Prostate gland (tissue), 2 donors: Measurements from ENCODE around the gene WDR59. TPM values are rescaled to one million over a fixed set of nuclear protein-coding genes. Genes with fewer than 3 reads are reported as not detected.

ENCODE experiments used
- DNase-seq: peaks from one replicate; pipeline ENCODE4 v3.0.0-alpha.2; 2019; ENCODE audit warnings: low spot score
- H3K27ac ChIP-seq, 2 donors: fragments of 200-600 bp; sonication (generic); 2 replicates each; pipeline ENCODE4 v1.5.1; 2017 to 2019
- H3K27me3 ChIP-seq: fragments of 200-600 bp; sonication (generic); replicated peaks from 2 replicates; pipeline ENCODE4 v1.5.1; 2019; ENCODE audit not compliant: insufficient read depth
- H3K36me3 ChIP-seq, 2 donors: fragments of 200-600 bp; sonication (generic); 1 replicate in 1 of 2; 2 replicates in 1 of 2; pipeline versions ENCODE4 v1.5.1 to v1.8.1; 2017 to 2019
- H3K4me1 ChIP-seq: fragments of 200-600 bp; sonication (generic); replicated peaks from 2 replicates; pipeline ENCODE4 v1.5.1; 2019
- H3K4me3 ChIP-seq, 2 donors: fragments of 200-600 bp; sonication (generic); 2 replicates each; pipeline ENCODE4 v1.5.1; 2017 to 2019
- H3K9me3 ChIP-seq: fragments of 200-600 bp; sonication (generic); 2 replicates; pipeline ENCODE4 v1.5.1; 2017
- POLR2A ChIP-seq: fragments of 450-650 bp; IDR thresholded peaks from one replicate; pipeline ENCODE4 v1.6.1; 2016; ENCODE audit warnings: antibody characterized with exemption, mild to moderate bottlenecking
- POLR2AphosphoS5 ChIP-seq: sonication (generic); formaldehyde crosslinking; IDR thresholded peaks from one replicate; pipeline ENCODE4 v1.6.1; 2017; ENCODE audit warnings: antibody characterized with exemption
- WGBS: methylation state at CpG from one replicate; pipeline ENCODE4 v1.1.5; 2018; 5-methylcytosine and 5-hydroxymethylcytosine counted together
- intact Hi-C: fragments of 100-400 bp; cut with DNase I; formaldehyde crosslinking; loops from one replicate; pipeline ENCODE4 v1.14.2; 2022
- total RNA-seq, 2 donors: library from RNA; depleted of rRNA; stranded (reverse); fragments of >200 nt; gene quantifications; one replicate each; pipeline ENCODE4 v1.1.0, GENCODE V29; 2016
- TF ChIP-seq, protein P1 (sequence below), 4 experiments: fragments of 200-600 bp in 2 of 4; fragments of 450-650 bp in 2 of 4; sonication (generic) in 2 of 4; IDR thresholded peaks; 1 replicate in 3 of 4; 2 replicates in 1 of 4; pipeline ENCODE4 v1.5.1; 2016 to 2019; ENCODE audit warnings: antibody characterized with exemption in 4 of 4, mild to moderate bottlenecking in 2 of 4, moderate library complexity in 2 of 4

Gene WDR59
- total RNA-seq, 2 donors from 2014 or later, result 38.5 to 62.6 TPM

DNA sequence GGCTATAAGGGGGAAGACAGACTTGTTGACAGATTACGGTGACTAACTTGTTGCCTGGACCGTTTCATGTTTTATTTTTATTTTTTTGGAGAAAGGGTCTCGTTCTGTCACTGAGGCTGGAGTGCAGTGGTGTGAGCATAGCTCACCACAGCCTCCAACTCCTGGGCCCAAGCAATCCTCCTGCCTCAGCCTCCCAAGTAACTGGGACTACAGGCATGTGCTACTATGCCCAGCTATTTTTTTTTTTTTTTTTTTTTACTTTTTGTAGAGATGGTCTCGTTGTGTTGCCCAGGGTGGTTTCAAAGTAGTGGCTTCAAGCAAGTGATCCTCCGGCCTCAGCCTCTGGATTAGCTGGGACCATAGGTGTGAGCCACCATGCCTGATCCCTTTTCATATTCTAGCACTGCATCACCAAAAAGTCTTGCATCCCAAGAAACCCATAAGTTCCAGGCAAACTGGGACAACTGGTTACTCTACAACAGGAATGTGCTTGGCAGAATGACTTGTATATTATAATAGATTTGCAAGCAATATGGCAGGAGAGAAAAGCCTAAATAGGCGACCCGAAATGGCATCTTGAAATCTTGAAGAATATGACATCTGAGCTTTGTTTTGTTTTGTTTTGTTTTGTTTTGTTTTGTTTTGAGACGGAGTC is 2.2 kb upstream of the WDR59 start:
- TF ChIP-seq POLR2A, result no peak
- no peak for TF ChIP-seq POLR2AphosphoS5
- TF ChIP-seq, protein P1, sequence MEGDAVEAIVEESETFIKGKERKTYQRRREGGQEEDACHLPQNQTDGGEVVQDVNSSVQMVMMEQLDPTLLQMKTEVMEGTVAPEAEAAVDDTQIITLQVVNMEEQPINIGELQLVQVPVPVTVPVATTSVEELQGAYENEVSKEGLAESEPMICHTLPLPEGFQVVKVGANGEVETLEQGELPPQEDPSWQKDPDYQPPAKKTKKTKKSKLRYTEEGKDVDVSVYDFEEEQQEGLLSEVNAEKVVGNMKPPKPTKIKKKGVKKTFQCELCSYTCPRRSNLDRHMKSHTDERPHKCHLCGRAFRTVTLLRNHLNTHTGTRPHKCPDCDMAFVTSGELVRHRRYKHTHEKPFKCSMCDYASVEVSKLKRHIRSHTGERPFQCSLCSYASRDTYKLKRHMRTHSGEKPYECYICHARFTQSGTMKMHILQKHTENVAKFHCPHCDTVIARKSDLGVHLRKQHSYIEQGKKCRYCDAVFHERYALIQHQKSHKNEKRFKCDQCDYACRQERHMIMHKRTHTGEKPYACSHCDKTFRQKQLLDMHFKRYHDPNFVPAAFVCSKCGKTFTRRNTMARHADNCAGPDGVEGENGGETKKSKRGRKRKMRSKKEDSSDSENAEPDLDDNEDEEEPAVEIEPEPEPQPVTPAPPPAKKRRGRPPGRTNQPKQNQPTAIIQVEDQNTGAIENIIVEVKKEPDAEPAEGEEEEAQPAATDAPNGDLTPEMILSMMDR (IDR thresholded peaks at IDR 0.05), result no peak
- WGBS, result 80% methylated on average over 8 of the region's 8 CpGs
- H3K4me3 ChIP-seq, result no peak overlapping the region
- intact Hi-C loops, result no loop called here
- H3K9me3 ChIP-seq, result no peaks in the 10 kb centered on the region
- H3K36me3 ChIP-seq, result no peaks in the 10 kb centered on the region
- H3K4me1 ChIP-seq, result no peaks in the 10 kb centered on the region
- no peak for DNase-seq
- H3K27me3 ChIP-seq, result no peaks in the 10 kb centered on the region
- no peak overlapping the region for H3K27ac ChIP-seq

DNA sequence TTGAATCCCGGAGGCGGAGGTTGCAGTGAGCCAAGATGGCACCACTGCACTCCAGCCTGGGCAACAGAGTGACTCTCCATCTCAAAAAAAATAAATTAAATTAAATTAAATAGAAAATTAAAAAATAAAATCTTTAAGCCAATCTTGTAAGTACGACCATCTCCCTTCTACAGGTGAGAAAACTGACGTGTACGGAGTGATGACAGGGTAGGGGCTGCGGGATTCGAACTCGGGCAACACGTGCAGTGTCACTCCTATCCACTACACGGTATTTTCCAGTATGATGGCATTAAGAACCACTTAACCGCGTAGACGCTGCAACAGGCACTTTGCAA is 762 bp downstream of the WDR59 start:
- intact Hi-C loops, result no loop called here
- Histone ChIP-seq H3K36me3 (no peaks in the 10 kb centered on the region), H3K27me3 (no peaks in the 10 kb centered on the region), H3K4me3 (peak overlapping the region; percentile 94 to 96), H3K9me3 (no peaks in the 10 kb centered on the region), H3K4me1 (no peaks in the 10 kb centered on the region), H3K27ac (peak overlapping the region; percentile 81)
- TF ChIP-seq POLR2A (no peak), POLR2AphosphoS5 (no peak)
- TF ChIP-seq, protein P1 (IDR thresholded peaks at IDR 0.05), result no peak
- no peak for DNase-seq
- 29% methylated on average over 13 of the region's 13 CpGs for WGBS

DNA sequence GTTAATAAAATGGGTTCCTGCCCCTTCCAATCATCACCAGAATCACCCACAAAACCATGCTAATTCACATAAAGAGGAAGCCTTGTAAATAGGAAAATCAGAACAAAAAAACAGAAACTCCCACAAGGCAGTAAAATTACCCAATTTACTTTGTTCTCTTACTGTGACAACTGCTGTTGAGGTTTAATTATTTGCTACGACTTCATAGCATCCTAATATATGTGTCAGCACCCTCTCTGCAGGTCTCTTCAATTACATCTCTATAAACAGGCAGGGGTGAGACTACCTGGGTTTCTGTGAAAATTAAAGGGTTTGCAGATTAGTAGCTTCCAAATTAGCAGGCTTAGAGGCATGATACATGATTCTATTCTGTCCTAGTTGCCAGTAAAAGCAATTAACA is 2.7 kb downstream of the WDR59 start:
- TF ChIP-seq POLR2AphosphoS5 (no peak), POLR2A (no peak)
- TF ChIP-seq, protein P1 (IDR thresholded peaks at IDR 0.05), result no peak
- no peaks in the 10 kb centered on the region for H3K36me3 ChIP-seq
- no peak for DNase-seq
- no peaks in the 10 kb centered on the region for H3K9me3 ChIP-seq
- H3K27ac ChIP-seq, result no peak overlapping the region
- no peak overlapping the region for H3K4me3 ChIP-seq
- no peaks in the 10 kb centered on the region for H3K4me1 ChIP-seq
- no peaks in the 10 kb centered on the region for H3K27me3 ChIP-seq
- WGBS, result 67% methylated on average over 1 of the region's 1 CpG
- intact Hi-C loops, result no loop called here

DNA sequence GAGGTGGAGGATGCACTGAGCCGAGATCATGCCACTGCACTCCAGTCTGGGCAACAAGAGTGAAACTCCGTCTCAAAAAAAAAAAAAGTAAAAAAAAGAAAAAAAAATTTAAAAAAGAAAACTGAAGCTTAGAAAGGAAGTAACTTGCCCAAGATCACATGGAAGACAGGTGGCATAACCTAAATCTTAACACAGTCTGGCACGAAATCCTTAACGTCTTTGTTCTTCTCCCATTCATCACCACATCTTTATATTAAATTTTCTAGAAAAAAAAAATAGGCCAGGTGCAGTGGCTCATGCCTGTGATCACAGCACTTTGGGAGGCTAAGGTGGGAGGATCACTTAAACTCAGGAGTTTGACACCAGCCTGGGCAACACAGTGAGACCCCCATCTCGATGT is 9.3 kb downstream of the WDR59 start:
- WGBS, result 78% methylated on average over 5 of the region's 5 CpGs
- Histone ChIP-seq H3K9me3 (no peaks in the 10 kb centered on the region), H3K27ac (no peak overlapping the region), H3K27me3 (no peaks in the 10 kb centered on the region), H3K36me3 (no peaks in the 10 kb centered on the region), H3K4me1 (no peaks in the 10 kb centered on the region), H3K4me3 (no peak overlapping the region)
- intact Hi-C loops, result no loop called here
- TF ChIP-seq, protein P1 (IDR thresholded peaks at IDR 0.05), result no peak
- no peak for TF ChIP-seq POLR2AphosphoS5
- TF ChIP-seq POLR2A, result no peak
- no peak for DNase-seq

DNA sequence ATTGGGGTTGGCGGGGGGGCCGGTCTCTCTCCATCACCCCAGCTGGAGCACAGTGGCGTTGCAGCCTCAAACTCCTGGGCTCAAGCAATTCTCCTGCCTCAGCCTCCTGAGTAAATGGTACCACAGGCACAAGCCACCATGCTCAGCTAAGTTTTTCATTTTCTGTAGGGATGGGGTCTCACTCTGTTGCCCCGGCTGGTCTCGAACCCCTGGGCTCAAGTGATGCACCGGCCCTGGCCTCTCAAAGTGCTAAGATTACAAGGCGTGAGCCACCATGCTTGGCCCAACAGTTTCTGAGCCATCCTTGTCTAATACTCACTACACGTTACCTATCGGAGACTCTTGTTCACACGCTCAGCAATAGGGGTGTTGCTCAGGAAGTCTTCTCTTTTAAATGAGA is 11.6 kb downstream of the WDR59 start:
- 99% methylated on average over 10 of the region's 10 CpGs for WGBS
- no peak for DNase-seq
- Histone ChIP-seq H3K27ac (no peak overlapping the region), H3K36me3 (no peaks in the 10 kb centered on the region), H3K9me3 (no peaks in the 10 kb centered on the region), H3K4me3 (no peak overlapping the region), H3K27me3 (no peaks in the 10 kb centered on the region), H3K4me1 (no peaks in the 10 kb centered on the region)
- TF ChIP-seq POLR2AphosphoS5 (no peak), POLR2A (no peak)
- TF ChIP-seq, protein P1 (IDR thresholded peaks at IDR 0.05), result no peak
- intact Hi-C loops, result no loop called here
